Trophoblast cell (in vitro differentiated cells and primary cell): ENCODE measurements around the gene PSMD4.

Experiments used
- DNase-seq, 2 donors: peaks; one replicate each; pipeline ENCODE4 v3.0.0-alpha.2; 2016
- H2AFZ ChIP-seq: 2 replicates; pipeline ENCODE4 v1.6.1; 2013; ENCODE audit warnings: low read length, moderate library complexity, mild to moderate bottlenecking; ENCODE audit not compliant: insufficient read depth, poor library complexity
- H2AK5ac ChIP-seq: 2 replicates; pipeline ENCODE4 v1.6.1; 2013; ENCODE audit warnings: mild to moderate bottlenecking, low read length
- H2BK120ac ChIP-seq: 2 replicates; pipeline ENCODE4 v1.6.1; 2013; ENCODE audit warnings: low read length, mild to moderate bottlenecking, moderate library complexity; ENCODE audit not compliant: insufficient read depth, poor library complexity
- H2BK12ac ChIP-seq: 2 replicates; pipeline ENCODE4 v1.6.1; 2013; ENCODE audit warnings: mild to moderate bottlenecking, low read length, moderate library complexity
- H2BK5ac ChIP-seq: 2 replicates; pipeline ENCODE4 v1.6.1; 2013; ENCODE audit warnings: low read length, low read depth, moderate library complexity, mild to moderate bottlenecking; ENCODE audit not compliant: poor library complexity
- H3K14ac ChIP-seq: 2 replicates; pipeline ENCODE4 v1.6.1; 2013; ENCODE audit warnings: mild to moderate bottlenecking, low read length
- H3K18ac ChIP-seq: 2 replicates; pipeline ENCODE4 v1.6.1; 2013; ENCODE audit warnings: mild to moderate bottlenecking, low read length
- H3K23ac ChIP-seq: 2 replicates; pipeline ENCODE4 v1.6.1; 2013; ENCODE audit warnings: low read length
- H3K27ac ChIP-seq: 2 replicates; pipeline ENCODE4 v1.5.1; 2013; ENCODE audit warnings: low read depth, mild to moderate bottlenecking, inconsistent platforms, low read length, moderate library complexity
- H3K27me3 ChIP-seq: 2 replicates; pipeline ENCODE4 v1.6.1; 2013; ENCODE audit warnings: inconsistent platforms, mild to moderate bottlenecking, low read length, moderate library complexity; ENCODE audit not compliant: insufficient read depth
- H3K36me3 ChIP-seq, 2 experiments: 1 replicate in 1 of 2; 2 replicates in 1 of 2; pipeline ENCODE4 v1.6.1; 2013; ENCODE audit warnings: low read length in 2 of 2, mild to moderate bottlenecking in 2 of 2, moderate library complexity in 1 of 2; ENCODE audit not compliant: insufficient read depth in 2 of 2, control insufficient read depth in 1 of 2
- H3K4ac ChIP-seq: 2 replicates; pipeline ENCODE4 v1.6.1; 2013; ENCODE audit warnings: low read depth, mild to moderate bottlenecking, low read length, moderate library complexity
- H3K4me1 ChIP-seq, 2 experiments: 1 replicate in 1 of 2; 2 replicates in 1 of 2; pipeline ENCODE4 v1.6.1; 2013; ENCODE audit warnings: low read length in 2 of 2, mild to moderate bottlenecking in 2 of 2, moderate library complexity in 1 of 2; ENCODE audit not compliant: insufficient read depth in 2 of 2, control insufficient read depth in 1 of 2
- H3K4me2 ChIP-seq: 2 replicates; pipeline ENCODE4 v1.6.1; 2013; ENCODE audit warnings: inconsistent platforms, mild to moderate bottlenecking, low read length, moderate library complexity
- H3K4me3 ChIP-seq: 2 replicates; pipeline ENCODE4 v1.5.1; 2013; ENCODE audit warnings: mild to moderate bottlenecking, low read depth, low read length, inconsistent platforms
- H3K79me1 ChIP-seq: one replicate; pipeline ENCODE4 v1.6.1; 2013; ENCODE audit warnings: low read length
- H3K79me2 ChIP-seq: 2 replicates; pipeline ENCODE4 v1.6.1; 2013; ENCODE audit warnings: low read length, mild to moderate bottlenecking; ENCODE audit not compliant: control insufficient read depth, insufficient read depth, poor library complexity
- H3K9ac ChIP-seq: 2 replicates; pipeline ENCODE4 v1.6.1; 2013; ENCODE audit warnings: mild to moderate bottlenecking, low read length
- H3K9me3 ChIP-seq: 2 replicates; pipeline ENCODE4 v1.6.1; 2013; ENCODE audit warnings: low read depth, mild to moderate bottlenecking, control low read depth, inconsistent platforms, low read length; ENCODE audit not compliant: insufficient read depth
- H4K12ac ChIP-seq: 2 replicates; pipeline ENCODE4 v1.6.1; 2013; ENCODE audit warnings: low read depth, mild to moderate bottlenecking, low read length, moderate library complexity
- H4K8ac ChIP-seq: 2 replicates; pipeline ENCODE4 v1.6.1; 2013; ENCODE audit warnings: low read depth, mild to moderate bottlenecking, low read length, moderate library complexity
- H4K91ac ChIP-seq: one replicate; pipeline ENCODE4 v1.6.1; 2013; ENCODE audit warnings: low read depth, mild to moderate bottlenecking, low read length, moderate library complexity
- WGBS: extraction: QIAGEN DNeasy Blood & Tissue Kit; methylation state at CpG from one replicate; pipeline ENCODE4 v1.1.7; 2013; ENCODE audit warnings: missing lambda C conversion rate; ENCODE audit not compliant: insufficient read length, insufficient coverage; ENCODE audit errors: extremely low coverage; 5-methylcytosine and 5-hydroxymethylcytosine counted together

PSMD4 gene

GRCh38 chr1:151286619-151287340 lies 32.2 kb downstream of the PSMD4 start:
- Histone ChIP-seq H3K4me3 (no peak overlapping the region), H3K18ac (no peak overlapping the region), H3K4me1 (peaks cover 3 to 12% of the 10 kb centered on the region in 2 experiments), H3K27ac (no peak overlapping the region), H3K9ac (no peak overlapping the region), H2BK5ac (no peak overlapping the region), H3K4me2 (no peak overlapping the region), H3K79me2 (peaks cover 12% of the 10 kb centered on the region), H3K36me3 (peaks cover 56 to 60% of the 10 kb centered on the region in 2 experiments), H4K91ac (no peak overlapping the region), H4K8ac (no peak overlapping the region), H2BK12ac (no peak overlapping the region), H3K27me3 (no peaks in the 10 kb centered on the region), H2AFZ (no peak overlapping the region), H3K9me3 (no peaks in the 10 kb centered on the region), H3K4ac (no peak overlapping the region), H2BK120ac (no peak overlapping the region), H3K14ac (no peak overlapping the region), H3K23ac (no peak overlapping the region), H3K79me1 (peaks cover 10% of the 10 kb centered on the region), H2AK5ac (no peak overlapping the region), H4K12ac (no peak overlapping the region)
- WGBS = no CpG with 5 or more reads among the region's 10 CpGs
- DNase-seq = no peak

DNA sequence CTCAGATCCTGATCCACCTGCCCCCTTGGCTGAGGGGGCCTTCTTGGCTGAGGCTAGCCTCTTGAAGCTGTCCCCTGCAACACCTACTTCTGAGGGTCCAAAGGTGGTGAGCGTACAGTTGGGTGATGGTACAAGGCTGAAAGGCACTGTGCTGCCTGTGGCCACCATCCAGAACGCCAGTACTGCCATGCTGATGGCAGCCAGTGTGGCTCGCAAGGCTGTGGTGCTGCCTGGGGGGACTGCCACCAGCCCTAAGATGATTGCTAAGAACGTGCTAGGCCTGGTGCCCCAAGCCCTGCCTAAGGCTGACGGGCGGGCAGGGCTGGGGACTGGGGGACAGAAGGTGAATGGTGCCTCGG lies 32.8 kb downstream of the PSMD4 start:
- H3K79me2 ChIP-seq = peaks cover 10% of the 10 kb centered on the region
- H3K4me2 ChIP-seq = no peak overlapping the region
- H3K79me1 ChIP-seq = peaks cover 7% of the 10 kb centered on the region
- H2AK5ac ChIP-seq = no peak overlapping the region
- no peak overlapping the region for H3K9ac ChIP-seq
- no CpG with 5 or more reads among the region's 7 CpGs for WGBS
- no peak overlapping the region for H3K23ac ChIP-seq
- H3K4ac ChIP-seq = no peak overlapping the region
- H3K36me3 ChIP-seq = peaks cover 60 to 65% of the 10 kb centered on the region in 2 experiments
- H2BK120ac ChIP-seq = no peak overlapping the region
- H2AFZ ChIP-seq = no peak overlapping the region
- no peaks in the 10 kb centered on the region for H3K9me3 ChIP-seq
- no peak overlapping the region for H4K8ac ChIP-seq
- no peak overlapping the region for H2BK5ac ChIP-seq
- no peak overlapping the region for H3K4me3 ChIP-seq
- H3K27me3 ChIP-seq = no peaks in the 10 kb centered on the region
- H3K27ac ChIP-seq = no peak overlapping the region
- no peak overlapping the region for H3K14ac ChIP-seq
- H4K91ac ChIP-seq = no peak overlapping the region
- DNase-seq = no peak
- H4K12ac ChIP-seq = no peak overlapping the region
- H2BK12ac ChIP-seq = no peak overlapping the region
- peaks cover 3 to 12% of the 10 kb centered on the region in 2 experiments for H3K4me1 ChIP-seq
- no peak overlapping the region for H3K18ac ChIP-seq

DNA sequence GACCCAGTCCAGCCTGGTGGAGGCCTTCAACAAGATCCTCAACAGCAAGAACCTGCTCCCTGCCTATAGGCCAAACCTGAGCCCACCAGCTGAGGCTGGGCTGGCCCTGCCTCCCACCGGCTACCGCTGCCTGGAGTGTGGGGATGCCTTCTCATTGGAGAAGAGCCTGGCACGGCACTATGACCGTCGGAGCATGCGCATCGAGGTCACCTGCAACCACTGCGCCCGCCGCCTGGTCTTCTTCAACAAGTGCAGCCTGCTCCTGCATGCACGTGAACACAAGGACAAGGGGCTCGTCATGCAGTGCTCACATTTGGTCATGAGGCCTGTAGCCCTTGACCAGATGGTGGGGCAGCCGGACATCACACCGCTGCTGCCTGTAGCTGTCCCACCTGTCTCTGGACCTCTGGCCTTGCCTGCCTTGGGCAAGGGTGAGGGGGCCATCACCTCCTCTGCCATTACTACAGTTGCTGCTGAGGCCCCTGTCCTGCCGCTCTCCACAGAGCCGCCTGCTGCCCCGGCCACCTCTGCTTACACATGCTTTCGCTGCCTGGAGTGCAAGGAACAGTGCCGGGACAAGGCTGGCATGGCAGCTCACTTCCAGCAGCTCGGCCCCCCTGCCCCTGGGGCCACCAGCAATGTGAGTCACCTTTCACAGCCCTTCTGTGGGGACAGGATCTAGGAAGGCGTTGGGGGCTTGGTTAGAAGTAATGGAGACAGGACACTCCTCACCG lies 33.4 kb downstream of the PSMD4 start:
- no peak for DNase-seq
- Histone ChIP-seq H3K14ac (no peak overlapping the region), H4K8ac (no peak overlapping the region), H3K23ac (no peak overlapping the region), H3K4ac (no peak overlapping the region), H2AK5ac (no peak overlapping the region), H3K9me3 (no peaks in the 10 kb centered on the region), H3K4me3 (no peak overlapping the region), H3K4me2 (no peak overlapping the region), H2BK120ac (no peak overlapping the region), H3K36me3 (peaks cover 66 to 71% of the 10 kb centered on the region in 2 experiments), H2AFZ (no peak overlapping the region), H3K4me1 (peaks cover 3 to 12% of the 10 kb centered on the region in 2 experiments), H4K12ac (peak overlapping the region; percentile 34), H3K9ac (no peak overlapping the region), H3K27ac (no peak overlapping the region), H2BK12ac (no peak overlapping the region), H3K27me3 (no peaks in the 10 kb centered on the region), H3K18ac (peak overlapping the region; percentile 37), H3K79me1 (peaks cover 1% of the 10 kb centered on the region), H2BK5ac (no peak overlapping the region), H4K91ac (no peak overlapping the region), H3K79me2 (peaks cover 4% of the 10 kb centered on the region)
- no CpG with 5 or more reads among the region's 22 CpGs for WGBS

GRCh38 chr1:151288502-151288901 lies 34.0 kb downstream of the PSMD4 start:
- no CpG with 5 or more reads among the region's 14 CpGs for WGBS

More at GRCh38 chr1:151288502-151288901, 34.0 kb downstream of the PSMD4 start:
- no peak overlapping the region for H4K8ac ChIP-seq
- H3K4me1 ChIP-seq = peaks cover 0 to 7% of the 10 kb centered on the region in 2 experiments
- H3K27ac ChIP-seq = no peak overlapping the region
- H3K4me2 ChIP-seq = no peak overlapping the region
- no peak overlapping the region for H2AFZ ChIP-seq
- no peak overlapping the region for H4K91ac ChIP-seq
- H2BK5ac ChIP-seq = no peak overlapping the region
- DNase-seq = no peak
- no peak overlapping the region for H3K4me3 ChIP-seq
- H3K9me3 ChIP-seq = no peaks in the 10 kb centered on the region
- no peak overlapping the region for H3K14ac ChIP-seq
- H2AK5ac ChIP-seq = no peak overlapping the region
- H3K79me1 ChIP-seq = no peaks in the 10 kb centered on the region
- no peak overlapping the region for H2BK12ac ChIP-seq
- no peaks in the 10 kb centered on the region for H3K79me2 ChIP-seq
- peak overlapping the region; percentile 14 for H3K18ac ChIP-seq
- peak overlapping the region; percentile 34 for H4K12ac ChIP-seq
- no peak overlapping the region for H2BK120ac ChIP-seq
- H3K36me3 ChIP-seq = peaks cover 72 to 76% of the 10 kb centered on the region in 2 experiments
- no peaks in the 10 kb centered on the region for H3K27me3 ChIP-seq
- no peak overlapping the region for H3K4ac ChIP-seq
- H3K23ac ChIP-seq = no peak overlapping the region
- H3K9ac ChIP-seq = no peak overlapping the region
